ENCODE results near the gene CLEC2B. TPM values are rescaled to one million over a fixed set of nuclear protein-coding genes. Genes with fewer than 3 reads are reported as not detected.

The CLEC2B gene
- total RNA-seq, 1 experiment from 2014 or later = not detected

- Mint-ChIP-seq H3K27me3 (ENCODE audit: low read depth) (no peaks in the 10 kb centered on the region; the same call in none of the 2 replicates), H3K9me3 (no peaks in the 10 kb centered on the region), H3K27ac (no peak overlapping the region), H3K36me3 (ENCODE audit: insufficient read depth in 1 of 3, low read depth in 3 of 3) (no peaks in the 10 kb centered on the region), H3K4me3 (peak overlapping the region in 1 of 2 experiments; percentile 50; a peak in 2 of 5 replicates), H3K4me1 (peaks cover 7% of the 10 kb centered on the region in 2 experiments; a peak in 3 of 4 replicates)
- Histone ChIP-seq H3K23me2 (ENCODE audit: insufficient read length, low read depth, low read length, poor library complexity, severe bottlenecking) (no peaks in the 10 kb centered on the region), H3K4ac (ENCODE audit: low read depth, low read length) (no peak overlapping the region), H3K4me2 (ENCODE audit: insufficient read depth, insufficient read length, low read length) (peak overlapping the region; percentile 56), H4K8ac (replicated peaks; ENCODE audit: insufficient read length, low read depth, low read length) (no peak overlapping the region), H3K23ac (ENCODE audit: insufficient read length, low read depth, low read length) (no peak overlapping the region), H2BK15ac (ENCODE audit: low read depth, low read length) (no peak overlapping the region), H3K14ac (ENCODE audit: insufficient read depth, low read length) (no peak overlapping the region), H3K79me2 (ENCODE audit: insufficient read depth, low read length) (no peaks in the 10 kb centered on the region), H2BK12ac (ENCODE audit: insufficient read length, low read depth, low read length) (no peak overlapping the region), H3K56ac (ENCODE audit: insufficient read length, low read depth, low read length) (no peak overlapping the region), H2BK120ac (ENCODE audit: low read depth, low read length, poor library complexity, severe bottlenecking) (no peak overlapping the region), H3K9ac (ENCODE audit: extremely low read depth, insufficient read length, low read length) (no peak overlapping the region), H3K27ac (ENCODE audit: insufficient read length, low read depth, low read length) (no peak overlapping the region), H3K79me1 (ENCODE audit: insufficient read depth, low read depth, low read length, poor library complexity, severe bottlenecking) (no peaks in the 10 kb centered on the region), H3T11ph (ENCODE audit: low read length) (no peak overlapping the region), H3K27me3 (ENCODE audit: insufficient read depth, low read length) (no peaks in the 10 kb centered on the region), H2BK20ac (ENCODE audit: low read depth, low read length, poor library complexity, severe bottlenecking) (no peak overlapping the region), H2BK5ac (ENCODE audit: insufficient read length, low read length) (no peak overlapping the region), H3K4me1 (ENCODE audit: insufficient read depth, low read length) (no peaks in the 10 kb centered on the region), H4K91ac (ENCODE audit: insufficient read length, low read depth, low read length) (no peak overlapping the region), H2AFZ (ENCODE audit: low read length) (no peak overlapping the region), H3K9me3 (ENCODE audit: control insufficient read depth, low read depth, low read length) (no peaks in the 10 kb centered on the region), H4K20me1 (ENCODE audit: control insufficient read depth, insufficient read depth, insufficient read length) (no peaks in the 10 kb centered on the region), H4K5ac (ENCODE audit: insufficient read length, low read depth, low read length) (no peak overlapping the region), H3K18ac (ENCODE audit: insufficient read length, low read depth, low read length) (no peak overlapping the region), H2AK5ac (ENCODE audit: insufficient read length, low read length) (no peak overlapping the region)
- WGBS (ENCODE audit: extremely low coverage, insufficient read length, low lambda C conversion rate) = no CpG with 5 or more reads among the region's 32 CpGs
- DNase-seq = peak; percentile 96
- peak; percentile 96 for TF ChIP-seq CTCF (conservative IDR thresholded peaks at IDR 0.05)
Observed at GRCh38 chr12:9813821-9814798, 55.0 kb downstream of the CLEC2B start.

All from H9 (cell line).